HuH-7.5 (cell line): ENCODE results near the gene DACT3.
A peak's percentile ranks its signal among the peaks of the same experiment; 100 is the strongest.

Experiments used
- DNase-seq: peaks from one replicate; pipeline ENCODE4 v3.0.0; 2011; ENCODE audit warnings: low spot score

DACT3 gene

DNA sequence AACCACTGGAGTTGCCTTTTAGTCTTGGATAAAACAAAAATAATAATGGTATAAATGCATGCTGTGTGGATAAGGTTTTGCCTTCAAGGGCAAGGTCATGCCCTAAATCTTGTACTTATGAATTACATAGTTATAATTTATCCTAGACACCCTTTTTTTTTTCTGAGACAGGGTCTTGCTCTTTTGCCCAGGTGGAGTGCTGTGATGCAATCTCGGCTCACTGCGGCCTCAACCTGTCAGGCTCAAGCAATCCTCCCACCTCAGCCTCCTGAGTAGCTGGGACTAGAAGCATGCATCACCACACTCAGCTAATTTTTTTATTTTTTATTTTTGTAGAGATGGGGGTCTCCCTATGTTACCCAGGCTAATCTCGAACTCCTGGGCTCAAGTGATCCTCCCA lies 7.7 kb upstream of the DACT3 start:
- DNase-seq, result no peak

DNA sequence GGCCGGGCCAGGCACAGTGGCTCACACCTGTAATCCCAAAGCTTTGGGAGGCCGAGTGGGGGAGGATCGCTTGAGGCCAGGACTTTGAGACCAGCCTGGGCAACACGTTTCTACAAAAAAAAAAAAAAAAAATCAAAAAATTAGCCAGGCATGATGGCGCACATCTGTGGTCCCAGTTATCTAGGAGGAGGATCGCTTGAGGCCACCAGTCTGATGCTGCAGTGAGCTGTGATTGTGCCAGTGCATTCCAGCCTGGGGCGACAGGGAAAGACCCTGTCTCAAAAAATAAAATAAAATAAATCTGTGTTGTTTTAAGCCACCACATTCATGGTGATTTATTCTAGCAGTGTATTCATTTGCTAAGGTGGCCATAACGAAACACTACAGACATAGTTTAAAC lies 4.1 kb upstream of the DACT3 start:
- no peak for DNase-seq

DNA sequence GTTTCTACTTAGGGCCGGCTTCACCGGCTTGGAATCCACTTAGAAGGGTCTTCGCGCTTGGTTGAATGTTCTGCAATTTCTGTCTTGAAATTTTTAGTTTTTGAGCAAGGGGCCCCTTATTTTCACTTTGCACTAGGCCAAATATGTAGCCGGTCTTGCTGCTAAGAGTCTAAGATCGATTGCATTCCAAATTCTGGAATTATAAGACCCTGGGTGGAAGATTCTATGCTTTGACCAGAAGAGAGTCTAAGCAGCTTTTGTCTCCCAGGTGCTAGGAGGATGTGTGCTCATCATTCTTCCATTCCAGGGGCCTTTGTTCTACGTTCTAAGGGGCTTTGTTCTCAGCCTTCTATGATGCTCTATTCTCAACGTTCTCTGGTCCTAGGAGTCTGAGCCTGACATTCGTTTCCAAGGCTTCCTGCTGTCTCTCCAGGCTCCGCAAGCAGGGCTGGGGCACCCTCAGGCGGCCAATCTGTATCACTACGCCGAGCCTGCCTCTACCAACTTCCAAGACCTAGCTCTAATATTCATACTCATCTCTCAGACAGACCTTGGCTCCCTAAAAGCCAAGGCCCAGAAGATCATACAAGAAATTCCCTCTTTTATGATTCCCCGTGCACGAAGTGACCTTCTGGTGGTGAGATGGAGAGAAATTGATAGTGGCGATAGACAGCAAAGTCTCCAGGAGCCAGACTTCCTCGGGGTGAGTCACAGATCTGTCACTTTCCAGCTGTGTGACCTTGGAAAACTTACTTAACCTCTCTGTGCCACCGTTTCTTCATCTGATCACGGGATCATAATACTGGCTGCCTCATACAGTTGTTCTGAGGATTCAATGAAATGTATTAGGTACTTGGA lies 982 bp upstream of the DACT3 start:
- peak; percentile 86 for DNase-seq

DNA sequence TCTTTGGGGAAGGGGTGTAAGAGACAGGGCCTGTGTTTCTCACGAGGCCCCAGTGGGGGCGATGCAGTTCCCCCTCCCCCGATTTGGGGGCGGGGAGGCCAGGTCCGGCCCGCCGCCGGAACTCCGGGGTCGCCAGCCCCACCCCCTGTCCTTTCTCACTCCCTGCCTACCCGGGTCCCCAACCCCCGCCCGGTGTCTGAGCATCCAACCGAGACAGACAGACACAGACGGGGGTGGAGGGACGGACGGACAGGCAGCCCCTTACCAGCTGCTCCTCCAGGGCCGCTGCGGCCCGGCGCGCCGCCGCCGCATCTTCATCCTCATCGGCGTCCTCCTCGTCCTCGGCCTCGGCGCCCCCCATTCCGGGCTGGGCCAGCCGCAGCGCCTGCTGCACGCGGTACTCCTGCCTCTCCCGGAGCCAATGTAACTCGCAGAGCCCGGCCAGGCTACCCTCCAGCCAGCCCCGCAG lies 397 bp downstream of the DACT3 start:
- no peak for DNase-seq

DNA sequence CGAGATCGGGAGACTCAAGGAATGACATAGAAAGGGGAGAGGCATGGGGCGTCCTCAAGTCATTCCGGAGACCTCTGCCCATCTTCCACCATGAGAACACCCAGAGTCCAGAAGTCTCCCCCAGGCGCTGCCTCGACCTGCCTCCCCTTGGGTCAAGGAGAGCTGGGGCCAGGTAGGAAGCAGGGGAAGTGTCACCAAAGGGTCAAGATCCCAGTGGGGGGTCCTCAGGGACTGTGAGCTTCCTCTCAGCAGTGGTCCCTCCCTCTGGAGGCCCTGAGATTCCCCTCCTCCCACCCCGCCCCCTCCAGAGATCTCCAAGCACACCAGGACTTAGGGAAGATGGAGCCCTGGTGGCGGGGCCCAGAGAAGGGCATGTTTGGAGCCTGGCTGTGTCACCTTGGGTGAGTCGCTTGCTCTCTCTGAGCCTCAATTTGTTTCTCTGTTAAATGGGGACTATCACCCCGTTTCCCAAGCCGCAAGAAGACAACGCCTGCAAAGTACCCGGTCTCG lies 919 bp downstream of the DACT3 start:
- DNase-seq, result no peak

DNA sequence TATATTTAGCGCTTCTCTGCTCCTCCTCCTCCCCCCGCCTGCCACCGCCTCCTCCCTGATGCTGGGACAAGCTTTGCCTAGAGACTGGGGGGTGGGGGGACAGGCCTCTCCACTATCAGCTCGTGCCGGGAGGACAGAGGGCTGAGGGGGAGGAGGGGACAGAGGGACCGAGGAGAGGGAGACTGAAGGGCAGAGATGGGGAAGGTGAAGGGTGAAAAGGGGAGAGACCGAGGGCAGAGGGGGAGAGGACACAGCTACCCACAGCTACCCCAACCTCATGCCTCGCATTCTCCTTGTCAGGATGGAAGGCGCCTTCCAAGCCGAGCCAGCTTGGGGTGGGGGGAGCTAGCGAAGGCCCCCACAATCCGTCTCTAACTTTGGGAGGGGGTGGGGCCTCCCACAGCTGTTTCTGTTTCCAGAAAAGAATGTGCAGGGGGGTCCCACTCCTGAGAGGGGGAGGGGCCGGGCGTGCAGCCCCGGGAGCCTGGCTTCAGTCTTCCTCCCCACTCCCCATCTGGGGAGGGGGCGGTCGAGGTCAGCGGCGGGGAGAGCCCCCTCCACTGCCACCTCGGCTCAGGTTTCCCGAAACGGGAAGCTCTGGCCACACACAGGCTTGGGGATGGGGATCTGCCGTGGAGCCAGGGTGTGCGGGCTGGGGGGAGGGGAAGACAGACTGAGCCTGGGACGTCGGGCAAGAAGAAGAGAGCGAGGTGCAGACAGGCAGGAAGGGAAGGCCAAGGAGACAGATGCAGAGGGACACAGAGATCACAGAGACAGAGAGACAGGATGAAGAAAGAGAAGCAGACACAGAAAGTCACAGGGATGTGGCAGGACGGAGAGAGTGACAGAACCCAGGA lies 1.6 kb downstream of the DACT3 start:
- DNase-seq, result no peak

DNA sequence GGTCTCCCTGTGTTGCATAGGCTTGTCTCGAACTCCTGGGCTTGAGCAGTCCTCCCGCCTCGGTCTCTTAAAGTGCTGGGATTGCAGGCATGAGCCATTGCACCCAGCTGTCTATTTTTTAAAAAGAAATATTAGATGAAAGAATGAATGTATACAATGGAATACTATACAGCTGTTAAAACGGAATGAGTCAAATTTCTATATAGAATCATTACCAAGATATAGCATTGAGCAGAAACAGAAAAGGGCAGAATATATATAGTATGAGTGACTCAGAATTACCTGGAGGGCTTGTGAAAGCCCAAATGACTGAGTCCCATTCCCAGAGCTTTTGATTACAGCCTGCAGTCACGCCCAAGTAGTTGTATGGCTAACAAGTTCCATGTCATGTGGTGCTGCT lies 4.4 kb downstream of the DACT3 start:
- no peak for DNase-seq

DNA sequence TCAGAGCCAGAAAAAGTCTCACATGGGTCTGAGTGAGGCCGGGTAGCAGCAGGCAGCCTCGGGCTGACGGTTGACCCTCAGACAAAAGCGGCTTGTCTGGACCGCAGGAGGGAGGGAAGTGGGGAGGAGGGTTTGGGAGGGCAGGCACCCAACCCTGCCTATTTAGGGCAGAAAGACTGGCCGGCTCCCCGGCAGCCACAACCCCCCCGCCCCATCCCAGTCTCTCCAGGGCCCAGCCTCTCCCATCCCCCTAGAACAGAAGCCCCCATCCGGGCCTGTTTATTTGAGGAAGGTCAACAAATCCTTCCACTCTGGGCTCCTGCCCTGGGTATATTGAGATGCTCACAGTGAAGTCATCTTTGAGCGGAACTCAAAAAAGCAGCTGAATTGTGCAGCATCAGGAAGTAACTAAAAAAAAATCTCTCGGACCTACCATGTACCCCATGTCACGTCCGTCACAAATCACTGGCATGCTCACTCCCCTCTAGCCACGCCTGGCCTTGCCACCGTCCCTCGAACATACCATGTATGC lies 6.3 kb downstream of the DACT3 start:
- no peak for DNase-seq

DNA sequence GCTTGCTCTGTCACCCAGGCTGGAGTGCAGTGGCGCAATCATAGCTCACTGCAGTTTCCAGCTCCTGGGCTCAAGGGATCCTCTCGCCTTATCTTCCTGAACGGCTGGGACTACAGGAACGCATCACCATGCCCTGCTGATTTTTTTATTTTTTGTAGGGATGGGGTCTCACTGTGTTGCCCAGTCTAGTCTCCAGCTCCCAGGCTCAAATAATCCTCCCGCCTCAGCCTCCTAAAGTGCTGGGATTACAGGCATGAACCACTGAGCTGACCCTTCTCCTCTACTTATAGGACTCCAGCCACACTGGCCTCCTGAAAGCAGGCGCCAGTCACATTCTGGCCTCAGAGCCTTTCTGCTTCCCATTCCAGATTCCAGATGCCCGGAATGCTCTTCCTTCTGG lies 10.5 kb downstream of the DACT3 start:
- DNase-seq, result no peak

DNA sequence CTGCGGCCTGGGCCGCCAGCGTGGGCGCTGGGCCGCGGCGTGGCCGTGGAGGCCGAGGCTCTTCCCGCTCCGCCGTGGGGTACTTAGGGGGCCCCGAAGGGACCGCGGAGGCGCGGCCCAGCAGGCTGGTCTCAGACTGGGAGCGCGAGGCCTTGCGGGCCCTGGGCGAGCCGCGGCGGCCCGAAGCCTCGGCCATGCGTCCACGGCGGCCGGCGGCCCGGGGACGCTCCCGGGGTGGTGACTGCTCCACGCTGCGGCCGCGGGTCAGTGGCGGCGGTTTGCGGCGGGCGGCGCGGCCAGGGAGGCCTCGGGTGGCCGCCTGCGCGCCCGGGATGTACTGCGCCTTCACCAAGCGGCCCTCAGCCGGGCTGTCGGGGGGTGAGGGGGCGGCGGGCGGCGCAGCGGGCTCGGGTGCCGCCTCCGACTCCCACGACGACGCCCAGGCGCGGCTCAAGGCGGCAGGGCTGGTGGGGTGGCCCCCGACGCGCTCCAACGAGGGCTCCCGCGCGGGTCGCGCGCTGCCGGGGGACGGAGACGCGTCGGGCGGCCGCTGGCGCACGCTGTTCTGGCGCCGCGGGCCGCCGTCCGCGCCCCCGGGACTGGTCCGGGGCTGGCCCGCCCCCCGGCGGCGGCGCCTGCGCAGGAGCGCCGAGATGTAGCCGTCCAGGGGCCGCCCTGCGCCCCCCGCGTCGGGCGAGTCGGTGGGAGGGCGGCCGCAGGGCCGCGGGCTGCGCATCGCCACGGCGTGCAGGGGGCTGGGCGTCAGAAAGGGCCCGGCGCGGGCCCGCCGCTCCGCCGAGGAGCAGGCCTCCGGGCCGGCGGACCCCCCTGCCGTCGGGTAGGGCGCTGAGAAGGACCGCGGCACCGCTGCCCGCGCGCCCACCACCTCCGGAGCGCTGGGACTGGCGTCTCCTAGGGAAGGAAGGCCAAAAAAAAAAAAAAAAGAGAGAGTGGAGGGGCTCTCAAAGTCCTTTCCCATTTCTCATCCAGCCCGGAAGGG lies 11.7 kb downstream of the DACT3 start:
- peak; percentile 5 for DNase-seq

DNA sequence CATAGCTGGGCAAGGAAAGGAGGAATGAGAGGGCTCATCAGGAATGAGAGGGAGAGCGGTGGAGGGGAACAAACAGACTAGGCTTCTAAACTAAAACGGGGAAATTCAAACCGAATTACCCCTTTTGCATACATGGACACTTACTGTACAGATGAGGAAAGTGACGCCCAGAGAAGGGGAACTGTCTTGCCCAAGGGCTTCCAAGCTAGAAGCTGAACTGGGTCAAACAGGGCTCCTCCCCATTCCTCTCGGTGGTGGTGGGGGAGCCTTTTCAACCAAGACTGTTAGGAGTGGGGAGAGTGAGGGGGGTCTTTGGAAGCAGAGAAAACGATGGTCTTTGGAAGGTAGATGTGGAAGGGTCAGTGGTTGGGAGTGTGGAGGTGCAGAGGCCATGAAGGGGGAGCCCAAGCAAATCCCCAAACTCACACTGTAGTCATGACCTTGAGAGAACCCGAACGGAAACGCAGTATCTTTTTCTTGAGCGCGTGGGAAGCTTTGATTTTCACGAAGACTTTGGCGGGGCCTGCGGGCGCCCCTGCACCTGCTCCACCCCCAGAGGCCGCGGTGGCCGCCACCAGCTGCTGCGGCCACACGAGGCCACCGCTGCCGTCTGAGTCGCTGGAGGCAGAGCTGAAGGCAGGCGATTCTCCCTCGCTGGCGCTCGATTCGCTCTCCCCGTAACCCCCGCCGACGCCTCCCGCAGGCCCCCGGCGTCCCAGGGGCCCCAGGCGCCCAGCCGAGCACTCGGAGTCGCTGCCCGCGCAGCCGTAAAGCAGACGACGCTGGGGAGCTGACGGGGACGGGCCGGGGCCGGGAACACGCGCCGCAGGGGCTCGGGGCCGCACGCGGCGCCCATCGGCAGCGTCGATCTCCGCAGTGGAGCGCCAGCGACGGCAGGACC lies 12.7 kb downstream of the DACT3 start:
- DNase-seq, result no peak

DNA sequence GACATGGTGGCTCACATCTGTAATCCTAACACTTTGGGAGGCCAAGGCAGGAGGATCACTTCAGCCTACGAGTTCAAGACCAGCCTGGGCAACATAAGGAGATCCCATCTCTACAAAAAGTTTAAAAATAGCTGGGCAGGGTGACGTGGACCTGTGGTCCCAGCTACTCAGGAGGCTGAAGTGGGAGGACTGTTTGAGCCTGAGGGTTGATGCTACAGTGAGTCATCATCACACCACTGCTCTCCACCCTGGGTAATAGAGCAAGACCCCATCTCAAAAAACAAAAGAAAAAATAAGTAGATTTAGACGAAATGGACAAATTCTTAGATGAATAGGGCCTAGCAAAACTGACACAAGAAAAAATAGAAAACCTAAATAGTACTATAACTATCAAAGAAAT lies 14.6 kb downstream of the DACT3 start:
- DNase-seq, result no peak

DNA sequence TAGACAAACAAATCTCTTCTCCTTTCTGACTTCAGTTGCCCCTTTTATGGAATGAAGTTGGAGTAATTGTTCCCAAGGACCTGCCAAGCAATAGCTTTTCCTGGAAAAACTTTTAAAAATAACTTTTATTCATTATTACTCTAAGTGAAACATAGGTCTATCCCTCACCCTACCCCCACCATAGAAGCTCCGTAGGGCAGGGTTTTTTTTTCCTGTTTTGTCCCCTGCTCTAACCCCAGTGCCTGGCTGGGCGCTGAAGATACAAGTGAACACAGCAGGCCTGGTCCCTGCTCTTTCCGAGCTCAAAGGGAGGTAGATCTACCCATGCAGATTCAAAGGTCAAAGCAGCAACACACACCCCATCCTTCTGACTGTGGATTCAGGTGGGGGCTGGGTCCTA lies 16.3 kb downstream of the DACT3 start:
- no peak for DNase-seq

DNA sequence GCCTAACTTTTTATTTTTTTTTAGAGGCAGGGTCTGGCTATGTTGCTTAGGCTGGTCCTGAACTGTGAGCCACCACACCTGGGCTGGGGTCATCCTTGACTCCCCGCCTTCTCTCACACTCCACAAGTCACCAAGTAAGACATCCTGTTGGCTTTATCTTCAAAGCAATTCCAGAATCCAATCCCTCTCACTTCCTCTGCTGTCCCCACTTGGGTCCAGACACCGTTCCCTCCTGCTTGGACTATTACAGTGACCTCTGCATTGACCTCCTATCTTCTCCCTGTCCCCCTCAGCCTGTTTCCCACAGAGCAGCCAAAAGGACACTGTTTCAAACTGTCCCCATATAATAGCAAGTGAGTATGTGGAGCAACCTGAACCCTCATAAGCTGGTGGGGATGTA lies 20.3 kb downstream of the DACT3 start:
- DNase-seq, result no peak

DNA sequence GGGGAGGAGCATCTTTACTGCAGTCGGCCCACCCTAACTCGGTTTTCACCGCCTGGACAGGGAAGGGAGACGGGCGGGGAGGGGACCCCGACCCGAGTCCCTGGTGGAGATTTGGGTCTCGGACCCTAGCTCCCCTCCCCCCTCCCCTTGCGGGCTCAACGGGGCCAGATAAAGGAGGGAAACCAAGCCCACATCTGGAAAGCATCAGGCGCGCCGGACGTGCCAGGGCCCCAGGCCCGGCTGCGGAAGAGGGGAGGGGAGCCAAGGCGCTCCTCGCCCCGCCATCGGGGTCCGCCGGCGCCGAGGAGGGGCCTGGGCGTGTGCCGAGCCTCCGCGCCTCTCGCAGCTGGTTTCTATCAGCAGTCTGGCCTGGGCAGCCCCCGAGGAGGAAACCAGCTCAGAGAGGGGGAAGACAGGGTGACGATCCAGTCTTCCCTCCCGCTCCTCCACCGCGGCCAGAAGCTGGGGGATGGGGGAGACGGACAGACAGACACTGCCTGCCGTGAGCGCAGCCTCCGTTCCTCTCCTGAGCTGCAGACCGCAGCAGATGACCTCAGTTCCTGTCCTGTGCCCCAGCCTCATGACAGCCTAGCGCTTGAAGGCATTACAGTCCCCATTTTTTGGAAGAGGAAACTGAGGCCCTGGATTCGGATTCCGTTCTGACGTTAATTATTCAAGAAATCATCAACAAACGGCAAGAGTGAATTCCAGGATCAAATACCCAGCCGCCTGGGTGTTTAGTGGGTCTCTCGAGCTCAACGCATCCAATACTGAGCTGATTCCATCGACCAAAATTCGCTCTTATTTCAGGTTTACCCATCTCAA lies 21.4 kb downstream of the DACT3 start:
- DNase-seq, result no peak

DNA sequence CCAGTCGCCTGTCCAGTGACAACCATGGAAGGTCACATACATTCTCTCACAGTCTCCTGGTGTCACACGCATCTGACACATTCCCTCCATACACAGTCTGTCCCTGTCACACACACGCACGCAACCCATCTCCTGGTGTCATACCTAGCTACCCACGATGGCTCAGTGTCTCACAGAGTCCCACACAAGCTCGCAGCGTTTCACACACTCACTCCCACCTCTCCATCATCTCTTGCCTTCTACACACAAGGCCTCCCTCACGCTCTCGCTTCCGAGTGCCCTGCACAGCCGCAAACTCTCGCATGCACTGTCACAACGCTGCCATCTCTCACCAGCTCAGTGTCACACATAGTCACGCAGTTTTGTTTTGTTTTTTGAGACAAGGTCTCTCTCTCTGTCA lies 23.8 kb downstream of the DACT3 start:
- no peak for DNase-seq

DNA sequence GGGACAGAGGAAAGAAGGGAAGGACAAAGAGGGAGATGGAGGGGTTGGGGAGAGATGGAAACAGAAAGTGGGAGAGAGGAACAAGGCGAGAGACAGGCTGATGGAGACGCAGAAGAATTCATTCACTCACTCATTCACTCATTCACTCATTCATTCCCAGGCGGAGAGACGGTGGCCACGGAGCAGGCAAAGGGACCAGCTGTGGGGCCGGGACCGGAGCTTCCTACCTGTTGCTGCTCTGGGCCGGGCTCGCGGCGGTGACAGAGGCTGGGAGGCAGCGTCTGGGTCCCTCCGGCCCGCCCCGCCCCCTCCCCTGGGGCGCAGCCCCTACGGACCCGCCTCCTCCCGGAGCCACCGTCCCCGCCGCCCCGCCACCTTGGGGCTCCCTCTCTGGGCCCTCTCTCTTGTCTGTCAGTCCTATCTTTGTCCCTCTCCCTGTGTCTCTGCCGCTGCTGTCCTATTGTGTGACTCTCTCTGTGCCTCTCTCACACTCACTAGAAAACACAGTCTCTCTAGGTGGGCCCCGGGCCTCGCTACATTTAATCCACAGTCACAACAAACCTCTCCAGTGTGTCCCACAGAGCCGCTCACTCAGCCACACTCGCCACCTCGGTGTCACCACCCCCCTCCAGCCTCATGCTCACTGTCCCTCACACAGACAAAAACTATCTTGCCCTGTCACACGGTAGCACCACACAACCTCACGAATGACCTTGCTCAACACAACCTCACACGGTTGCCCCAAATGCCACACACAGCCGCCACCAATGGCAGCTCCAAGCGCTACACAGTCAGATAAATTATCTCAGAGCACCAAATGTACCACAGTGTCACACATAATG lies 24.8 kb downstream of the DACT3 start, which contains the start of gene GNG8:
Gene GNG8, minus strand, starts transcription at position 283 of the 842 bp plus-strand sequence. CDS start 1,520 bp downstream, outside the sequence.
- DNase-seq, result no peak

DNA sequence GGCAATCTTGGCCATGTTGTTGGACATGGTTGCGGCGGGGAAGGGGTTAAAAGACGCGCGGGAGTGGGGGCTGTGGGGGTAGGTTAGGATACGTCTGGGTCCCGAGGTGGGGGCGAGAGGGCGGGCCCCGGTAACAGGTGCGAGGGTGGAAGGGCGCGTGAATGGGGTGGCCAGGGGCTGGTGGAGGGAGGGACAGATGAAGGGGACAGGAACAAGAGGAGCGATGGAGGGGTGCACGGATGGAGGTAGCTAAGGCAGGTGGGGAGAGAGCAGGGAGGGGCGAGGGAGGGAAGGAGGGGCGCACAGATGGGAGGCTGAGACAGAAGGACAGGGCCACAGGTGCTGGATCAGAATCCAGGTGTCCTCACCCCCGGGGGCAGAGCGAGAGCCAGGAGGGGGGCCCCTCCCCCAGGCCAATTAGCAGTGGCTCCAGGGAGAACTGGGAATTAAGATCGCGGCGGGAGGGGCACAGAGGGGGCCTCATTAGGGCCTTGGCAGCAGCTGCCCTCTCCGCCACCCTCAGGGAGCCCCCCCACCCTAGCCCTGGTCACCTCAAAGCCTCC lies 26.2 kb downstream of the DACT3 start:
- DNase-seq, result no peak
